Cardiac muscle cell (in vitro differentiated cells and primary cell): ENCODE results near the gene REV3L. TPM values are rescaled to one million over a fixed set of nuclear protein-coding genes. Genes with fewer than 3 reads are reported as not detected.

ENCODE experiments used
- DNase-seq, 2 donors: peaks; one replicate each; pipeline versions ENCODE4 v3.0.0 to v3.0.0-alpha.2; 2010 to 2017; ENCODE audit warnings: low read depth in 1 of 2, low spot score in 1 of 2
- H3K27ac ChIP-seq: fragments of 200-600 bp; sonication (generic); 2 replicates; pipeline ENCODE4 v1.5.1; 2016
- H3K27me3 ChIP-seq: fragments of 200-600 bp; sonication (generic); 2 replicates; pipeline ENCODE4 v1.6.0; 2016; ENCODE audit warnings: control low read depth
- H3K36me3 ChIP-seq: fragments of 200-600 bp; sonication (generic); 2 replicates; pipeline ENCODE4 v1.5.1; 2016; ENCODE audit warnings: control low read depth
- H3K4me1 ChIP-seq: fragments of 200-600 bp; sonication (generic); 2 replicates; pipeline ENCODE4 v1.8.1; 2017; ENCODE audit warnings: low read depth, mild to moderate bottlenecking, mixed run types
- H3K4me3 ChIP-seq: fragments of 200-600 bp; sonication (generic); 2 replicates; pipeline ENCODE4 v1.5.1; 2016; ENCODE audit warnings: mild to moderate bottlenecking
- H3K9me3 ChIP-seq: fragments of 200-600 bp; sonication (generic); 2 replicates; pipeline ENCODE4 v1.5.1; 2017; ENCODE audit warnings: low read depth, mild to moderate bottlenecking, control low read depth
- CTCF ChIP-seq: IDR thresholded peaks from 2 replicates; pipeline ENCODE4 v1.5.1; 2012; ENCODE audit warnings: low read depth, mild to moderate bottlenecking, low read length
- polyA plus RNA-seq: library from polyadenylated mRNA; unstranded; fragments of >200 nt; fragmentation: Nextera tagmentation; extraction: Ambion mirVana; gene quantifications from 2 replicates; pipeline ENCODE4 v1.2.1, GENCODE V29; 2016
- total RNA-seq: library from RNA; depleted of rRNA; stranded (reverse); fragments of >200 nt; gene quantifications from 2 replicates; pipeline ENCODE4 v1.2.3, GENCODE V29; 2016

Gene REV3L
- total and polyA plus RNA-seq, 2 experiments from 2014 or later: 18.1 to 23.3 TPM

DNA sequence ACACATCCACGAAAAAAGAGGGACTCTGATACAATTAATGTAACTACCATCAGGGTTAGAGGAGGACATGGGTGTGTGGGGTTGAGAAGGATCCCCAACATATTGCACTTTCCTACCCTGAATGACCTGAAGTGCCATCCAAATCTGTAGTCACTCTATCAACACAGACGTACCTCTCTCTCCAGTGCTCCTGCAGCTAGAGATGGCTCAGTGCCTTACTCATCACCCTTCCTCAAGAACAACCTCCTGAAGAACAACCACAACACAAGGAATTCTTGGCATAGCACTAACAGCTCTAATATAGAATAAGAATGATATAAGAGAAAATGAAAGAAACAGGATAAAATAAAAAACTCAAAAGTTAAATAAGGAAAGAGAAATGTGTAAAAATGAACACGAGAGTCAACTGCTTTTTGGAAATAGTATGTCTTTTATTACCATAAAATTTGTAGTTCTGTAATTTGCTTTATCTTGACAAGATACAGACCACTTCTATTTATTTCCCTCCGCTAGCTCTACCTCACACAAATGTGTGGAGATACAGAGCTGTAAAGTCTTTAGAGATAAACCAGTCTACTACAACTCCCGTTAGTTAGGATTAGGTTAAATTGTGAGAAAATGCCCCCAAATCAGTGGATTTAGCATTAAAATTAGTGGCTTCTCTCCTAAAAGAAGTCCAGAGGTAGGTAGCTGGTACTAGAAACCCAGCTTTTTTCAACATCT lies 63.9 kb downstream of the REV3L start:
- Histone ChIP-seq H3K4me3 (no peak overlapping the region), H3K4me1 (peaks cover 39% of the 10 kb centered on the region), H3K27ac (peak overlapping the region; percentile 62), H3K36me3 (no peaks in the 10 kb centered on the region), H3K9me3 (no peaks in the 10 kb centered on the region), H3K27me3 (no peaks in the 10 kb centered on the region)
- TF ChIP-seq CTCF: no peak
- peak in 1 of 2 donors; percentile 57 for DNase-seq

DNA sequence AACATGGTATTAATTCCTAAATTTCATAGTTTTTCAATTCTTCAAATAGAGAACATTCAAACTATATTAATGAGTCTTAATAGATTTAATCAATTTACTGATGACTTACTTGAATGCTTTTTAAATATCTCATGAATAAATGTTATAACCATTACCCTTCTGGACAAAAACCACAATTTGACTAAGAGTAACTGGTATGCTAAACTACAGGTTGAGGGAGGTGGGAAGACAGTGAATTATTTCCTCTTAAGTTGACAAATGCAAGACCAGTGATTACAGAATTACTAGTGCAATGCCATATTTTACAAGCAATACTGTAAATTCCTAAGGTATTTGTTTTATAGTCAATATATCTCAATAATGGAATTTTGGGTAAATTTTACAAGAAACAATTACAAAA lies 65.1 kb downstream of the REV3L start:
- Histone ChIP-seq H3K4me3 (no peak overlapping the region), H3K9me3 (no peaks in the 10 kb centered on the region), H3K27me3 (no peaks in the 10 kb centered on the region), H3K4me1 (peaks cover 29% of the 10 kb centered on the region), H3K36me3 (no peaks in the 10 kb centered on the region), H3K27ac (no peak overlapping the region)
- no peak for TF ChIP-seq CTCF
- DNase-seq: no peak

DNA sequence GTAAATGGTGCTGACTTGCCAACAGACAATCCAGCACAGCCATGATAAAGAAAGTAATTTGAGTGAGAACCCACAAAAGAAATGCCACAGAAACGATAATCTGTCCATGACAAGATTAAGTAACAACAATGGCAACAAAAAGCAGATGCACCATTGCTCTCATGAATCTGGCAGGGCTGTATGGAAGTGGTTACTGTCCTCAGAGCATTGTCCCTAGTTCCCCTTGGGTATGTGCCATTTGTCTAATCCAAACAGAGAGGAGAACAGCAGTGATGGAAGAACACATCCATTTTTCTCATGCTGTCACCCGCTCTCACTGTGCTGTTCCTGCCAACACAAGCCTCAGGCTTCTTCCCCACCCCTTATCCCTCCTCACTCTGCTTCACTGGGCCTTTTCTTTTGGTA lies 65.8 kb downstream of the REV3L start:
- H3K27ac ChIP-seq: no peak overlapping the region
- no peaks in the 10 kb centered on the region for H3K27me3 ChIP-seq
- TF ChIP-seq CTCF: no peak
- DNase-seq: peak; percentile 19
- H3K4me3 ChIP-seq: no peak overlapping the region
- no peaks in the 10 kb centered on the region for H3K9me3 ChIP-seq
- peaks cover 29% of the 10 kb centered on the region for H3K4me1 ChIP-seq
- H3K36me3 ChIP-seq: no peaks in the 10 kb centered on the region

DNA sequence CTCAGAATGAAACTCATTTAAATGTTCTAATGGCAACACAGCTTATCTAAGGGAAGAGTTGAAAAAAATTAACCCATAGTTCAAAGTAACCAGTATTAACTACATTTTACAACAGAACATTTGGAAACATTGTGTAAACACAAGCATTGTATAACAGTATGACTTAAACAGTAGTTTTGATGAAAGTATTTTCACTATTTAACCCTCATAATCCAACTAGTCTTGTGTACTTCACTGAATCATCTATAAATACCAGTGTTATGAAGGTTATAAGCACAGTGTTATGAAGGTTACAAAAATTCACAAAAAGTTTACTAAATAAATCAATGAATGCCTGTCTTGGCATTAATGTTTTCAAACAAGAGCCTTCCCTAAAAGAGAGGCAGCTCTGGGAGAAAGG lies 66.5 kb downstream of the REV3L start:
- H3K27me3 ChIP-seq: no peaks in the 10 kb centered on the region
- H3K4me1 ChIP-seq: peaks cover 29% of the 10 kb centered on the region
- no peak for DNase-seq
- no peaks in the 10 kb centered on the region for H3K9me3 ChIP-seq
- H3K4me3 ChIP-seq: no peak overlapping the region
- no peaks in the 10 kb centered on the region for H3K36me3 ChIP-seq
- no peak for TF ChIP-seq CTCF
- no peak overlapping the region for H3K27ac ChIP-seq

DNA sequence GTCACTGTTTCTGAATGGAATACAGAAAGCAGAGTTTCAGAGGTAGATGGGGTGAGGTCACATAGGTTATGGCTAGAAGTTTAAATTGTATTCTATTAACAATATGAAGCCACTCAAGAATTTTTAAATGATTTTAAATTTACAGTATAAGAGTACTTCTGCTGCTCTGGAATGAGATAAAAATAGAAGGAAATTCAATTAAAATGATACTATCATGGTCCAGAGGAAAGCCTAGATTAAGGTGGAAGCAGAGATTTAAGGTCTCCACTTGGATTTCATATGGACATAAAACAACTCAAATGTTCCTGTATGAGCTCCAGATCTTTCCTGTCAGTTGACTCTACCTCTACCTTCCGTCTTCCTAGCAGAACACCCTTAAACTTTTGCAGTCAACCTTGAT lies 68.6 kb downstream of the REV3L start:
- H3K9me3 ChIP-seq: no peaks in the 10 kb centered on the region
- no peak for TF ChIP-seq CTCF
- no peaks in the 10 kb centered on the region for H3K36me3 ChIP-seq
- peaks cover 26% of the 10 kb centered on the region for H3K4me1 ChIP-seq
- H3K27ac ChIP-seq: no peak overlapping the region
- no peak overlapping the region for H3K4me3 ChIP-seq
- DNase-seq: no peak
- no peaks in the 10 kb centered on the region for H3K27me3 ChIP-seq
